Mucosa of descending colon (tissue), 3 donors: Measurements from ENCODE around the gene ADRA2B. TPM values are rescaled to one million over a fixed set of nuclear protein-coding genes. Genes with fewer than 3 reads are reported as not detected.
"Not testable (repeated sequence)": the region's sequence is repeated elsewhere in the genome, so short reads cannot be mapped to it uniquely, and the experiment has no call there.

ENCODE experiments used
- ATAC-seq: fragments of 200-7000 bp; cut with Tn5 transposase; one replicate; pipeline ENCODE4 v1.9.1; 2020; ENCODE audit warnings: mild to moderate bottlenecking, moderate library complexity
- DNase-seq, 3 donors: peaks; one replicate each; pipeline ENCODE4 v3.0.0-alpha.2; 2020
- H3K36me3 ChIP-seq: fragments of 200-600 bp; one replicate; pipeline ENCODE4 v1.8.0; 2021; ENCODE audit warnings: low read depth, mild to moderate bottlenecking
- H3K4me1 ChIP-seq: fragments of 200-600 bp; one replicate; pipeline ENCODE4 v1.8.0; 2021; ENCODE audit warnings: low read depth, mild to moderate bottlenecking
- H3K4me3 ChIP-seq: fragments of 200-600 bp; one replicate; pipeline ENCODE4 v1.8.0; 2021; ENCODE audit warnings: mild to moderate bottlenecking
- H3K9me3 ChIP-seq: fragments of 200-600 bp; one replicate; pipeline ENCODE4 v1.8.0; 2021; ENCODE audit warnings: mild to moderate bottlenecking
- CTCF ChIP-seq: fragments of 200-600 bp; IDR thresholded peaks from one replicate; pipeline ENCODE4 v1.8.0; 2022; ENCODE audit warnings: antibody characterized with exemption, mild to moderate bottlenecking
- intact Hi-C, 2 donors: fragments of 100-400 bp; cut with DNase I in 1 of 2; cut with micrococcal nuclease in 1 of 2; formaldehyde crosslinking; loops; one replicate each; pipeline versions ENCODE4 v1.11.0 to v1.11.1; 2022; cut with DNase I, micrococcal nuclease
- total RNA-seq, 3 donors: library from RNA; stranded (reverse); fragmentation: NEBNext Ultra II Directional in 2 of 3; extraction: Animal tissue kit (Norgen Biotek cat#: 25700) in 2 of 3; gene quantifications; one replicate each; pipeline versions ENCODE4 v1.2.1 to v1.2.4, GENCODE V29; 2021 to 2023
- donor health status: DM: no; HTN: no; CAD: no; lungs with moderate emphysema.
- donor health status: DM: no; HTN: no; CAD: no.
- donor health status: DM: no; HTN: yes; CAD: no.

The ADRA2B gene
- total RNA-seq, 3 donors from 2014 or later = 0.17 to 0.73 (median 0.36) TPM

- peak in 1 of 3 donors; percentile 35 for DNase-seq
- ATAC-seq = no peak
- no peak overlapping the region for H3K4me3 ChIP-seq
- no peak for TF ChIP-seq CTCF
- no peaks in the 10 kb centered on the region for H3K36me3 ChIP-seq
- intact Hi-C loops = no loop called here
- no peaks in the 10 kb centered on the region for H3K9me3 ChIP-seq
- H3K4me1 ChIP-seq = peaks cover 16% of the 10 kb centered on the region
Measured at GRCh38 chr2:96143231-96143847, 27.0 kb upstream of the ADRA2B start.

- DNase-seq = peak in 2 of 3 donors; percentile 45 to 65
- Histone ChIP-seq H3K9me3 (no peaks in the 10 kb centered on the region), H3K4me1 (peaks cover 20% of the 10 kb centered on the region), H3K4me3 (no peak overlapping the region), H3K36me3 (no peaks in the 10 kb centered on the region)
- no peak for ATAC-seq
- intact Hi-C loops = no loop called here
- TF ChIP-seq CTCF = no peak
Measured at GRCh38 chr2:96142217-96143113, 26.1 kb upstream of the ADRA2B start.

- intact Hi-C loops, ATAC-seq, DNase-seq, H3K4me3 ChIP-seq, H3K9me3 ChIP-seq, H3K36me3 ChIP-seq: not testable (repeated sequence)
- peaks cover 18% of the 10 kb centered on the region for H3K4me1 ChIP-seq
Measured at GRCh38 chr2:96141624-96141967, 25.2 kb upstream of the ADRA2B start.

- DNase-seq (peak in 1 of 3 donors; percentile 28), ATAC-seq (no peak)
- TF ChIP-seq CTCF = no peak
- intact Hi-C loops = no loop called here
- H3K9me3 ChIP-seq = no peaks in the 10 kb centered on the region
- H3K4me1 ChIP-seq = peaks cover 17% of the 10 kb centered on the region
- no peak overlapping the region for H3K4me3 ChIP-seq
- H3K36me3 ChIP-seq = no peaks in the 10 kb centered on the region
Measured at GRCh38 chr2:96140941-96141623, 24.7 kb upstream of the ADRA2B start.

GRCh38 chr2:96139181-96139758 lies 22.9 kb upstream of the ADRA2B start:
- ATAC-seq (no peak), DNase-seq (peak in 1 of 3 donors; percentile 42)

More at GRCh38 chr2:96139181-96139758, 22.9 kb upstream of the ADRA2B start:
- Histone ChIP-seq H3K4me3 (no peak overlapping the region), H3K9me3 (no peaks in the 10 kb centered on the region), H3K36me3 (no peaks in the 10 kb centered on the region), H3K4me1 (peaks cover 13% of the 10 kb centered on the region)
- TF ChIP-seq CTCF = no peak
- intact Hi-C loops = no loop called here
